GM19238 (cell line): ENCODE results near the gene PRRT4.

Experiments used
- DNase-seq: peaks from one replicate; pipeline ENCODE4 v3.0.0; 2011; ENCODE audit warnings: low spot score; ENCODE audit not compliant: insufficient read length

Gene PRRT4

GRCh38 chr7:128349466-128349825 is 12.0 kb downstream of the PRRT4 start:
- no peak for DNase-seq

- DNase-seq = no peak
Observed at GRCh38 chr7:128347647-128348097, 13.8 kb downstream of the PRRT4 start.

- no peak for DNase-seq
Observed at GRCh38 chr7:128344431-128344774, 17.1 kb downstream of the PRRT4 start.

- DNase-seq = peak; percentile 93
Observed at GRCh38 chr7:128343554-128344430, 17.7 kb downstream of the PRRT4 start, which contains the start of gene RBM28. Gene RBM28, minus strand, starts transcription at chr7:128343908. Its CDS starts 115 bp downstream, at chr7:128343793.

- DNase-seq = no peak
Observed at GRCh38 chr7:128341733-128342132, 19.8 kb downstream of the PRRT4 start.

- no peak for DNase-seq
Observed at GRCh38 chr7:128335730-128336129, 25.8 kb downstream of the PRRT4 start.

GRCh38 chr7:128324368-128324680 is 37.2 kb downstream of the PRRT4 start:
- DNase-seq = no peak

GRCh38 chr7:128323459-128324367 is 37.8 kb downstream of the PRRT4 start:
- no peak for DNase-seq

- no peak for DNase-seq
Observed at GRCh38 chr7:128323040-128323439, 38.5 kb downstream of the PRRT4 start.

- no peak for DNase-seq
Observed at GRCh38 chr7:128322040-128322643, 39.3 kb downstream of the PRRT4 start.

- DNase-seq = no peak
Observed at GRCh38 chr7:128321044-128321422, 40.5 kb downstream of the PRRT4 start.

GRCh38 chr7:128318691-128319090 is 42.8 kb downstream of the PRRT4 start:
- DNase-seq = no peak

- no peak for DNase-seq
Observed at GRCh38 chr7:128311013-128311412, 50.5 kb downstream of the PRRT4 start.

- DNase-seq = no peak
Observed at GRCh38 chr7:128310499-128310898, 51.0 kb downstream of the PRRT4 start.

- DNase-seq = no peak
Observed at GRCh38 chr7:128309976-128310375, 51.5 kb downstream of the PRRT4 start.

- DNase-seq = no peak
Observed at GRCh38 chr7:128309124-128309523, 52.4 kb downstream of the PRRT4 start.

- DNase-seq = no peak
Observed at GRCh38 chr7:128307061-128307460, 54.4 kb downstream of the PRRT4 start.

- DNase-seq = no peak
Observed at GRCh38 chr7:128304212-128304611, 57.3 kb downstream of the PRRT4 start.

GRCh38 chr7:128303643-128304042 is 57.8 kb downstream of the PRRT4 start:
- no peak for DNase-seq

GRCh38 chr7:128303133-128303532 is 58.4 kb downstream of the PRRT4 start:
- DNase-seq = no peak

GRCh38 chr7:128302139-128302538 is 59.4 kb downstream of the PRRT4 start:
- DNase-seq = no peak
